CD14-positive monocyte (primary cell): ENCODE results near the gene SH3BGRL2. TPM values are rescaled to one million over a fixed set of nuclear protein-coding genes. Genes with fewer than 3 reads are reported as not detected.

Experiments used
- DNase-seq, 3 donors: peaks; one replicate each; pipeline ENCODE4 v3.0.0-alpha.2; 2011 to 2022
- H2AFZ ChIP-seq: 2 replicates; pipeline ENCODE4 v1.6.0; 2012; ENCODE audit warnings: mild to moderate bottlenecking, low read depth, low read length, inconsistent platforms; ENCODE audit not compliant: insufficient read depth, poor library complexity, severe bottlenecking
- H3K27ac ChIP-seq, 2 donors: 1 replicate in 1 of 2; 2 replicates in 1 of 2; pipeline ENCODE4 v1.5.1; 2012 to 2013; ENCODE audit warnings: low read length in 2 of 2, control low read depth in 1 of 2, inconsistent platforms in 1 of 2, low read depth in 1 of 2, mild to moderate bottlenecking in 1 of 2
- H3K27me3 ChIP-seq, 2 donors: one replicate each; pipeline versions ENCODE4 v1.6.0 to v1.6.1; 2011 to 2013; ENCODE audit warnings: low read length in 2 of 2; ENCODE audit not compliant: control insufficient read depth in 2 of 2, insufficient read depth in 2 of 2
- H3K36me3 ChIP-seq, 2 donors: replicated peaks in 1 of 2; 1 replicate in 1 of 2; 2 replicates in 1 of 2; pipeline versions ENCODE4 v1.5.1 to v1.6.1; 2012 to 2013; ENCODE audit warnings: low read length in 2 of 2, control low read depth in 1 of 2, inconsistent platforms in 1 of 2, mild to moderate bottlenecking in 1 of 2; ENCODE audit not compliant: insufficient read depth in 2 of 2, control insufficient read depth in 1 of 2
- H3K4me1 ChIP-seq, 2 donors: 1 replicate in 1 of 2; 2 replicates in 1 of 2; pipeline versions ENCODE4 v1.5.1 to v1.6.1; 2012 to 2013; ENCODE audit warnings: low read length in 2 of 2, control low read depth in 1 of 2, inconsistent platforms in 1 of 2, mild to moderate bottlenecking in 1 of 2, moderate library complexity in 1 of 2; ENCODE audit not compliant: insufficient read depth in 2 of 2, control insufficient read depth in 1 of 2
- H3K4me2 ChIP-seq: replicated peaks from 2 replicates; pipeline ENCODE3; 2012; ENCODE audit warnings: low read length, moderate library complexity, mild to moderate bottlenecking; ENCODE audit not compliant: poor library complexity, severe bottlenecking; ENCODE audit errors: extremely low read depth
- H3K4me3 ChIP-seq, 3 experiments: fragments of 200-600 bp in 1 of 3; sonication (generic) in 1 of 3; replicated peaks in 1 of 3; 1 replicate in 2 of 3; 2 replicates in 1 of 3; pipeline ENCODE4 v1.5.1; 2011 to 2013; ENCODE audit warnings: low read length in 3 of 3, mild to moderate bottlenecking in 3 of 3, control low read depth in 2 of 3, low read depth in 2 of 3, inconsistent platforms in 1 of 3, moderate library complexity in 1 of 3
- H3K79me2 ChIP-seq: 2 replicates; pipeline ENCODE4 v1.6.0; 2012; ENCODE audit warnings: mild to moderate bottlenecking, control low read depth, inconsistent platforms, low read length, moderate library complexity; ENCODE audit not compliant: insufficient read depth
- H3K9ac ChIP-seq: 2 replicates; pipeline ENCODE4 v1.6.0; 2017; ENCODE audit warnings: low read length, mild to moderate bottlenecking; ENCODE audit not compliant: insufficient read depth, poor library complexity, severe bottlenecking
- H3K9me3 ChIP-seq, 2 donors: replicated peaks in 1 of 2; 1 replicate in 1 of 2; 2 replicates in 1 of 2; pipeline versions ENCODE4 v1.5.1 to v1.6.1; 2012 to 2013; ENCODE audit warnings: low read length in 2 of 2, control low read depth in 1 of 2; ENCODE audit not compliant: control insufficient read depth in 1 of 2, insufficient read depth in 1 of 2
- H4K20me1 ChIP-seq: 2 replicates; pipeline ENCODE4 v1.6.0; 2012; ENCODE audit warnings: mild to moderate bottlenecking, low read length, control low read depth, moderate library complexity; ENCODE audit not compliant: insufficient read depth
- H3K27ac Mint-ChIP-seq, 7 donors: one replicate each; pipeline ENCODE4 v1.8.0; 2020; ENCODE audit warnings: mild to moderate bottlenecking in 7 of 7, mixed read lengths in 7 of 7, moderate library complexity in 6 of 7, inconsistent platforms in 2 of 7
- H3K27me3 Mint-ChIP-seq, 3 donors: one replicate each; pipeline ENCODE4 v1.8.0; 2021 to 2022; ENCODE audit warnings: low read depth in 3 of 3, mild to moderate bottlenecking in 3 of 3, mixed read lengths in 3 of 3, moderate library complexity in 3 of 3, inconsistent platforms in 1 of 3
- H3K36me3 Mint-ChIP-seq, 2 donors: one replicate each; pipeline ENCODE4 v1.8.0; 2020; ENCODE audit warnings: mixed read lengths in 2 of 2, inconsistent platforms in 1 of 2, mild to moderate bottlenecking in 1 of 2
- H3K4me1 Mint-ChIP-seq: one replicate; pipeline ENCODE4 v1.8.0; 2020; ENCODE audit warnings: mild to moderate bottlenecking, mixed read lengths
- H3K4me3 Mint-ChIP-seq, 2 donors: one replicate each; pipeline ENCODE4 v1.8.0; 2020; ENCODE audit warnings: mild to moderate bottlenecking in 2 of 2, mixed read lengths in 2 of 2, moderate library complexity in 1 of 2
- H3K9me3 Mint-ChIP-seq, 7 donors: one replicate each; pipeline ENCODE4 v1.8.0; 2020 to 2022; ENCODE audit warnings: mixed read lengths in 7 of 7, mild to moderate bottlenecking in 6 of 7, moderate library complexity in 6 of 7, inconsistent platforms in 2 of 7
- WGBS: methylation state at CpG from one replicate; pipeline ENCODE4 v1.1.5; 2013; ENCODE audit warnings: missing lambda C conversion rate; ENCODE audit not compliant: insufficient coverage; 5-methylcytosine and 5-hydroxymethylcytosine counted together
- intact Hi-C, 2 donors: fragments of 100-400 bp; cut with micrococcal nuclease; formaldehyde crosslinking; loops; one replicate each; pipeline versions ENCODE4 v1.15.0 to v1.15.1; 2023
- polyA plus RNA-seq, 3 donors: library from polyadenylated mRNA; depleted of rRNA in 1 of 3; unstranded in 2 of 3; stranded (reverse) in 1 of 3; fragments of 300-500 nt in 2 of 3; fragments of >200 nt in 1 of 3; fragmentation: Illumina TruSeq in 2 of 3; gene quantifications; 1 replicate in 2 of 3; 2 replicates in 1 of 3; pipeline ENCODE4 v1.2.3, GENCODE V29; 2012 to 2021
- TF ChIP-seq, protein P1 (sequence below): fragments of 200-600 bp; IDR thresholded peaks from one replicate; pipeline ENCODE4 v1.8.0; 2022; ENCODE audit warnings: antibody characterized with exemption, mild to moderate bottlenecking

The SH3BGRL2 gene
- polyA plus RNA-seq, 3 donors: 0.03 to 0.30 (median 0.28) TPM

DNA sequence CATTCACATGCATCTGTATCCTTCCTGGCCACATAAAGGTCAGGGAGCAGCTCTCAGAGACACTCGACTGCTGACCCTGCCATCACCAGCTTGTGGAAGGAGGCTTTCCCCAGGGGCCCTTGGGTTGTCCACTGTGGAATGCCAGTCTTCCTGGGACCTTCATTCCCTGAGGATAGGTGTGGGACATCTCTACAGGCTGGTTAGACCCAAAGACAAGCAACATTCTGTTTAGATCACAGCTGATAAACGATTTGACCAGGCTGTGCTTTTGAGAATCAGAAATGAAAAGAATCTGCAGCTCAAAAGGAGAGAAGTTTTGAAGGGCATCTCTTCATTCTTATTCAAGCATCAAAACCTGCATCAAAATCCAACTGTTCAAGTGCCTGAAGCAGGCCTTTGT, 18.2 kb upstream of the SH3BGRL2 start:
- H3K9ac ChIP-seq: no peak overlapping the region
- no peak for DNase-seq
- no peaks in the 10 kb centered on the region for H3K4me1 ChIP-seq
- H3K36me3 ChIP-seq: no peaks in the 10 kb centered on the region
- no peak overlapping the region for H3K4me2 ChIP-seq
- H2AFZ ChIP-seq: no peak overlapping the region
- H3K79me2 ChIP-seq: no peaks in the 10 kb centered on the region
- no peaks in the 10 kb centered on the region for H3K9me3 ChIP-seq
- TF ChIP-seq, protein P1, sequence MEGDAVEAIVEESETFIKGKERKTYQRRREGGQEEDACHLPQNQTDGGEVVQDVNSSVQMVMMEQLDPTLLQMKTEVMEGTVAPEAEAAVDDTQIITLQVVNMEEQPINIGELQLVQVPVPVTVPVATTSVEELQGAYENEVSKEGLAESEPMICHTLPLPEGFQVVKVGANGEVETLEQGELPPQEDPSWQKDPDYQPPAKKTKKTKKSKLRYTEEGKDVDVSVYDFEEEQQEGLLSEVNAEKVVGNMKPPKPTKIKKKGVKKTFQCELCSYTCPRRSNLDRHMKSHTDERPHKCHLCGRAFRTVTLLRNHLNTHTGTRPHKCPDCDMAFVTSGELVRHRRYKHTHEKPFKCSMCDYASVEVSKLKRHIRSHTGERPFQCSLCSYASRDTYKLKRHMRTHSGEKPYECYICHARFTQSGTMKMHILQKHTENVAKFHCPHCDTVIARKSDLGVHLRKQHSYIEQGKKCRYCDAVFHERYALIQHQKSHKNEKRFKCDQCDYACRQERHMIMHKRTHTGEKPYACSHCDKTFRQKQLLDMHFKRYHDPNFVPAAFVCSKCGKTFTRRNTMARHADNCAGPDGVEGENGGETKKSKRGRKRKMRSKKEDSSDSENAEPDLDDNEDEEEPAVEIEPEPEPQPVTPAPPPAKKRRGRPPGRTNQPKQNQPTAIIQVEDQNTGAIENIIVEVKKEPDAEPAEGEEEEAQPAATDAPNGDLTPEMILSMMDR: no peak
- Mint-ChIP-seq H3K9me3 (peaks cover 0 to 4% (median 0%) of the 10 kb centered on the region in 7 donors), H3K27ac (no peak overlapping the region), H3K4me3 (no peak overlapping the region), H3K36me3 (no peaks in the 10 kb centered on the region), H3K27me3 (peaks cover 0 to 2% (median 2%) of the 10 kb centered on the region in 3 donors), H3K4me1 (no peaks in the 10 kb centered on the region)
- intact Hi-C loops: no loop called here
- H4K20me1 ChIP-seq: no peaks in the 10 kb centered on the region
- H3K4me3 ChIP-seq: no peak overlapping the region
- no peaks in the 10 kb centered on the region for H3K27me3 ChIP-seq
- WGBS: 100% methylated on average over 1 of the region's 2 CpGs
- H3K27ac ChIP-seq: no peak overlapping the region

DNA sequence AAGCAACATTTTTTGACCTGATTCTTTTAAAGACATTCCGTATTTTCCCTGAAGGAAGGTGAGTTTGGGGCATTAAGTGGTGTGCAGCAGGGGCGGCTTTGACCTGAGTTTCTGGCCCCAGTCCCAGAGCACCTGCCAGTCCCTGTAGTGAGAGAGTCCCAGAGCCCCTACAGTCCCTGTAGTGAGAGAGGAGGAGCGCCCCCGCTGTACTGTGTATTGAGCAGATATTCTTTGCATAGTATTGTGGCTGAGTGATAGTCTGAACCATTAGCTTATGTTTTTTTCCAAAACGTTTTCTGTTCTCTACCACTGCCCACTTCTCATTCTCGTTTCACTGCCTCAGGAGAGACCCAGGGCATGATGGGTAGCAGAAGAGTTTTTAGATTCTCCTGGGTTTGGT, 17.2 kb upstream of the SH3BGRL2 start:
- no peak overlapping the region for H3K4me2 ChIP-seq
- H2AFZ ChIP-seq: no peak overlapping the region
- no peaks in the 10 kb centered on the region for H3K4me1 ChIP-seq
- H3K79me2 ChIP-seq: no peaks in the 10 kb centered on the region
- TF ChIP-seq, protein P1: no peak
- H3K9me3 ChIP-seq: no peaks in the 10 kb centered on the region
- DNase-seq: no peak
- WGBS: 95% methylated on average over 2 of the region's 6 CpGs
- Mint-ChIP-seq H3K9me3 (peaks cover 0 to 4% (median 0%) of the 10 kb centered on the region in 7 donors), H3K27ac (no peak overlapping the region), H3K4me3 (no peak overlapping the region), H3K4me1 (no peaks in the 10 kb centered on the region), H3K36me3 (no peaks in the 10 kb centered on the region), H3K27me3 (peaks cover 0 to 2% (median 2%) of the 10 kb centered on the region in 3 donors)
- H3K27ac ChIP-seq: no peak overlapping the region
- intact Hi-C loops: no loop called here
- H4K20me1 ChIP-seq: no peaks in the 10 kb centered on the region
- no peaks in the 10 kb centered on the region for H3K36me3 ChIP-seq
- no peak overlapping the region for H3K4me3 ChIP-seq
- no peak overlapping the region for H3K9ac ChIP-seq
- no peaks in the 10 kb centered on the region for H3K27me3 ChIP-seq
